ENCODE measurements around the gene FOXP4.
A peak's percentile ranks its signal among the peaks of the same experiment; 100 is the strongest.

The FOXP4 gene

GRCh38 chr6:41541364-41541763 lies 4.8 kb upstream of the FOXP4 start:
- TF ChIP-seq CTCF (IDR thresholded peaks at IDR 0.05; ENCODE audit: extremely low read depth, missing control alignments) = no peak
- no peak for DNase-seq (ENCODE audit: low spot score)

- TF ChIP-seq CTCF (IDR thresholded peaks at IDR 0.05; ENCODE audit: extremely low read depth, missing control alignments) = no peak
- DNase-seq (ENCODE audit: low spot score) = no peak
Measured at GRCh38 chr6:41543087-41543486, 3.1 kb upstream of the FOXP4 start.

- TF ChIP-seq CTCF (IDR thresholded peaks at IDR 0.05; ENCODE audit: extremely low read depth, missing control alignments) = no peak
- DNase-seq (ENCODE audit: low spot score) = no peak
Measured at GRCh38 chr6:41545247-41545702, 906 bp upstream of the FOXP4 start.

- no peak for DNase-seq (ENCODE audit: low spot score)
- TF ChIP-seq CTCF (IDR thresholded peaks at IDR 0.05; ENCODE audit: extremely low read depth, missing control alignments) = no peak
Measured at GRCh38 chr6:41546475-41546865, 289 bp downstream of the FOXP4 start.

GRCh38 chr6:41546866-41547798 lies 951 bp downstream of the FOXP4 start:
- no peak for TF ChIP-seq CTCF (IDR thresholded peaks at IDR 0.05; ENCODE audit: extremely low read depth, missing control alignments)
- DNase-seq (ENCODE audit: low spot score) = peak; percentile 61

- DNase-seq (ENCODE audit: low spot score) = no peak
- TF ChIP-seq CTCF (IDR thresholded peaks at IDR 0.05; ENCODE audit: extremely low read depth, missing control alignments) = no peak
Measured at GRCh38 chr6:41547799-41548097, 1.6 kb downstream of the FOXP4 start.

GRCh38 chr6:41548098-41548840 lies 2.1 kb downstream of the FOXP4 start:
- peak; percentile 73 for DNase-seq (ENCODE audit: low spot score)
- no peak for TF ChIP-seq CTCF (IDR thresholded peaks at IDR 0.05; ENCODE audit: extremely low read depth, missing control alignments)

Data from GM20000 (cell line).